ENCODE data around the gene RFK.

- TF ChIP-seq CTCF (IDR thresholded peaks at IDR 0.05) (peak; percentile 17 to 60 (median 40)), POLR2A (IDR thresholded peaks at IDR 0.05) (peak; percentile 92), POLR2AphosphoS5 (IDR thresholded peaks at IDR 0.05) (peak; percentile 40 to 84 (median 75))
These were observed at the start of gene RFK for GRCh38 chr9:76394195-76394959.

All from transverse colon (tissue), 4 donors.